ENCODE data around the gene EIF5A. TPM values are rescaled to one million over a fixed set of nuclear protein-coding genes. Genes with fewer than 3 reads are reported as not detected.

The EIF5A gene
- polyA plus RNA-seq, 1 donor (not counting 4 experiments of a cell fraction or from before 2014, with no cell fraction given) = 948 TPM

DNA sequence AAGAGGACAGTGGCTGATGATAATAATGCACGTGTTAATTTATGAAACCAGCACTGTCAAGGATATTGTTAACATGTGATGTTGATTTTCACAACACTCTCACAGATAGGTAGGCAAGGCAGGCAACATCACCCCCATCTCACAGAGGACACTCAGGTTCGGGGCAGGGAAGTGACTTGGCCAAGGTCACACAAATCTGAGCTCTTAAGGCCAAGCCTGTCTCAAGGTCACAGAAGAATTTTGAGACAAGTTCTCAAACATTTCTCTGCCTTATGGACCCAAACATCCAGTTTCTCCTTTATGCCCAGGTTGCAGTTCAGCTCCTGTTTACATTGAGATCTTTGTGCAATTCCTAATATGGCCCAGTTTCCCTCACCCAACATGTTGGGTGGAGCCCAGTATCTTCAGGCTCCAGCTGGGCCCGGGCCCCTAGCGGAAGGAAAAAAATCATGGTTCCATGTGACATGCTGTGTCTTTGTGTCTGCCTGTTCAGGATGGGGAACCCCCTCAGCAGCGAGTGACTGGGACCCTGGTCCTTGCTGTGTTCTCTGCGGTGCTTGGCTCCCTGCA is 24.6 kb upstream of the EIF5A start:
- Histone ChIP-seq H2AFZ (ENCODE audit: control insufficient read depth, low read length) (no peak overlapping the region), H3K36me3 (ENCODE audit: control insufficient read depth in 2 of 2, extremely low read depth in 1 of 2, insufficient read depth in 2 of 2, low read length in 2 of 2) (no peaks in the 10 kb centered on the region), H3K4me3 (ENCODE audit: control insufficient read depth in 2 of 3, extremely low read depth in 1 of 3, insufficient read depth in 2 of 3, low read depth in 1 of 3, low read length in 3 of 3) (no peak overlapping the region), H3K4me1 (ENCODE audit: control insufficient read depth, extremely low read depth, insufficient read depth, low read length) (peaks cover 16% of the 10 kb centered on the region), H3K27me3 (ENCODE audit: control insufficient read depth, extremely low read depth, insufficient read depth, low read length) (peaks cover 42% of the 10 kb centered on the region), H4K20me1 (ENCODE audit: control insufficient read depth, extremely low read depth, insufficient read depth, low read length) (no peaks in the 10 kb centered on the region), H3K9me3 (ENCODE audit: control insufficient read depth, low read depth, low read length) (no peaks in the 10 kb centered on the region), H3K9ac (ENCODE audit: control insufficient read depth, extremely low read depth, insufficient read depth, low read length) (no peak overlapping the region), H3K79me2 (ENCODE audit: control insufficient read depth, insufficient read depth, low read length) (no peaks in the 10 kb centered on the region), H3K9me1 (ENCODE audit: control insufficient read depth, extremely low read depth, insufficient read depth, low read length) (no peaks in the 10 kb centered on the region), H3K4me2 (ENCODE audit: control insufficient read depth, extremely low read depth, insufficient read depth, low read depth, low read length) (no peak overlapping the region), H3K27ac (ENCODE audit: control insufficient read depth, insufficient read depth, low read length) (no peak overlapping the region)
- DNase-seq (ENCODE audit: low read depth, low spot score) (no peak), FAIRE-seq (no peak)
- TF ChIP-seq, protein P1, sequence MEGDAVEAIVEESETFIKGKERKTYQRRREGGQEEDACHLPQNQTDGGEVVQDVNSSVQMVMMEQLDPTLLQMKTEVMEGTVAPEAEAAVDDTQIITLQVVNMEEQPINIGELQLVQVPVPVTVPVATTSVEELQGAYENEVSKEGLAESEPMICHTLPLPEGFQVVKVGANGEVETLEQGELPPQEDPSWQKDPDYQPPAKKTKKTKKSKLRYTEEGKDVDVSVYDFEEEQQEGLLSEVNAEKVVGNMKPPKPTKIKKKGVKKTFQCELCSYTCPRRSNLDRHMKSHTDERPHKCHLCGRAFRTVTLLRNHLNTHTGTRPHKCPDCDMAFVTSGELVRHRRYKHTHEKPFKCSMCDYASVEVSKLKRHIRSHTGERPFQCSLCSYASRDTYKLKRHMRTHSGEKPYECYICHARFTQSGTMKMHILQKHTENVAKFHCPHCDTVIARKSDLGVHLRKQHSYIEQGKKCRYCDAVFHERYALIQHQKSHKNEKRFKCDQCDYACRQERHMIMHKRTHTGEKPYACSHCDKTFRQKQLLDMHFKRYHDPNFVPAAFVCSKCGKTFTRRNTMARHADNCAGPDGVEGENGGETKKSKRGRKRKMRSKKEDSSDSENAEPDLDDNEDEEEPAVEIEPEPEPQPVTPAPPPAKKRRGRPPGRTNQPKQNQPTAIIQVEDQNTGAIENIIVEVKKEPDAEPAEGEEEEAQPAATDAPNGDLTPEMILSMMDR (optimal IDR thresholded peaks at IDR 0.05 in 1 of 3, IDR thresholded peaks at IDR 0.05 in 1 of 3, conservative IDR thresholded peaks at IDR 0.05 in 1 of 3; ENCODE audit: extremely low read depth in 1 of 3, insufficient read depth in 2 of 3, low read length in 3 of 3) = peak in 2 of 3 experiments; percentile 11 to 21
- no peak for TF ChIP-seq EZH2 (IDR thresholded peaks at IDR 0.05; ENCODE audit: low read length)
- dilution Hi-C loops (cut with MboI; ENCODE audit: extremely low pct_ligation_motif_present, low sequenced_read_pairs) = no loop called here

DNA sequence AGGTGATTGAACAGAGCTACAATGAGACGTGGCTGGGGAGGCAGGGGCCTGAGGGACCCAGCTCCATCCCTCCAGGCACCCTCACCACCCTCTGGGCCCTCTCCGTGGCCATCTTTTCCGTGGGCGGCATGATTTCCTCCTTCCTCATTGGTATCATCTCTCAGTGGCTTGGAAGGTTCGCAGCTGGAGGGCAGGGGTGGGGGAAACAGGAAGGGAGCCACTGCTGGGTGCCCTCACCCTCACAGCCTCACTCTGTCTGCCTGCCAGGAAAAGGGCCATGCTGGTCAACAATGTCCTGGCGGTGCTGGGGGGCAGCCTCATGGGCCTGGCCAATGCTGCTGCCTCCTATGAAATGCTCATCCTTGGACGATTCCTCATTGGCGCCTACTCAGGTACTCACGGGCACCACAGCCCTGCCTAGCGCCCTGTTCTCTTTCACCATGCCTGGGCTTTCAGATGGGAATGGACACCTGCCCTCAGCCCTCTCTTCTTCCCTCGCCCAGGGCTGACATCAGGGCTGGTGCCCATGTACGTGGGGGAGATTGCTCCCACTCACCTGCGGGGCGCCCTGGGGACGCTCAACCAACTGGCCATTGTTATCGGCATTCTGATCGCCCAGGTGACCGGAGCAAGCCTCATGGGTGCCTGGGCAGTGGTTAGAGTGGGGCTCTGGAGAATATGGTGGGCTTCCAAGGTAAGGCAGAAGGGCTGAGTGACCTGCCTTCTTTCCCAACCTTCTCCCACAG is 23.8 kb upstream of the EIF5A start:
- Histone ChIP-seq H3K36me3 (ENCODE audit: control insufficient read depth in 2 of 2, extremely low read depth in 1 of 2, insufficient read depth in 2 of 2, low read length in 2 of 2) (no peaks in the 10 kb centered on the region), H2AFZ (ENCODE audit: control insufficient read depth, low read length) (no peak overlapping the region), H3K9ac (ENCODE audit: control insufficient read depth, extremely low read depth, insufficient read depth, low read length) (no peak overlapping the region), H3K27ac (ENCODE audit: control insufficient read depth, insufficient read depth, low read length) (no peak overlapping the region), H3K27me3 (ENCODE audit: control insufficient read depth, extremely low read depth, insufficient read depth, low read length) (peaks cover 46% of the 10 kb centered on the region), H3K4me3 (ENCODE audit: control insufficient read depth in 2 of 3, extremely low read depth in 1 of 3, insufficient read depth in 2 of 3, low read depth in 1 of 3, low read length in 3 of 3) (no peak overlapping the region), H3K79me2 (ENCODE audit: control insufficient read depth, insufficient read depth, low read length) (no peaks in the 10 kb centered on the region), H3K9me3 (ENCODE audit: control insufficient read depth, low read depth, low read length) (no peaks in the 10 kb centered on the region), H4K20me1 (ENCODE audit: control insufficient read depth, extremely low read depth, insufficient read depth, low read length) (no peaks in the 10 kb centered on the region), H3K9me1 (ENCODE audit: control insufficient read depth, extremely low read depth, insufficient read depth, low read length) (no peaks in the 10 kb centered on the region), H3K4me2 (ENCODE audit: control insufficient read depth, extremely low read depth, insufficient read depth, low read depth, low read length) (no peak overlapping the region), H3K4me1 (ENCODE audit: control insufficient read depth, extremely low read depth, insufficient read depth, low read length) (peaks cover 16% of the 10 kb centered on the region)
- DNase-seq (ENCODE audit: low read depth, low spot score) (no peak), FAIRE-seq (no peak)
- dilution Hi-C loops (cut with MboI; ENCODE audit: extremely low pct_ligation_motif_present, low sequenced_read_pairs) = no loop called here
- TF ChIP-seq, protein P1 (optimal IDR thresholded peaks at IDR 0.05 in 1 of 3, IDR thresholded peaks at IDR 0.05 in 1 of 3, conservative IDR thresholded peaks at IDR 0.05 in 1 of 3; ENCODE audit: extremely low read depth in 1 of 3, insufficient read depth in 2 of 3, low read length in 3 of 3) = no peak

All from keratinocyte (primary cell).